ENCODE measurements around the gene SMPD2. TPM values are rescaled to one million over a fixed set of nuclear protein-coding genes. Genes with fewer than 3 reads are reported as not detected.

Gene SMPD2
- total and polyA plus RNA-seq, 2 of the 4 experiments (the other 2 are of a cell fraction) = 7.7 to 9.0 TPM

GRCh38 chr6:109477725-109478124, 37.2 kb downstream of the SMPD2 start:
- no peak overlapping the region for H3K4me2 ChIP-seq (ENCODE audit: low read depth, low read length)
- no peak overlapping the region for H3K56ac ChIP-seq (ENCODE audit: extremely low read depth, insufficient read depth, low read length)
- peaks cover 11% of the 10 kb centered on the region for H3K9me1 ChIP-seq (ENCODE audit: insufficient read depth, low read length)
- intact Hi-C loops (cut with micrococcal nuclease) = no loop called here
- dilution Hi-C loops (cut with HindIII; ENCODE audit: low sequenced_read_pairs, unreplicated experiment) = no loop called here
- H4K5ac ChIP-seq (ENCODE audit: low read depth, low read length) = no peak overlapping the region
- no peak overlapping the region for H2AFZ ChIP-seq (replicated peaks; ENCODE audit: low read length, poor library complexity)
- peaks cover 30% of the 10 kb centered on the region for H3K36me3 ChIP-seq (ENCODE audit: control insufficient read depth, insufficient read depth, low read length)
- H3K79me1 ChIP-seq (ENCODE audit: low read depth in 1 of 2, low read length in 2 of 2) = peaks cover 52 to 60% of the 10 kb centered on the region in 2 experiments
- no peak overlapping the region for H4K91ac ChIP-seq (ENCODE audit: insufficient read depth, low read depth, low read length)
- H4K20me1 ChIP-seq (ENCODE audit: insufficient read depth, low read length) = peaks cover 7% of the 10 kb centered on the region; the same call in 1 of the 2 replicates
- no peak overlapping the region for H3K14ac ChIP-seq (replicated peaks; ENCODE audit: low read depth, low read length)
- no peaks in the 10 kb centered on the region for H3K27me3 ChIP-seq (ENCODE audit: control insufficient read depth, insufficient read depth, low read length)
- no peak overlapping the region for H3K4ac ChIP-seq (ENCODE audit: low read depth, low read length)
- peak overlapping the region; percentile 56; the same call in 1 of the 2 replicates for H3K23ac ChIP-seq (ENCODE audit: low read depth, low read length)
- no peak overlapping the region for H3K4me3 ChIP-seq (ENCODE audit: insufficient read depth, low read depth, low read length)
- no peak overlapping the region for H3K18ac ChIP-seq (ENCODE audit: low read depth, low read length)
- H3K4me1 ChIP-seq (ENCODE audit: control insufficient read depth, insufficient read depth, low read length) = peaks cover 7% of the 10 kb centered on the region
- ATAC-seq (ENCODE audit: low read depth) = no peak
- H3K9ac ChIP-seq (ENCODE audit: low read depth, low read length) = no peak overlapping the region
- H2AK5ac ChIP-seq (ENCODE audit: low read depth, low read length) = no peak overlapping the region
- no peak overlapping the region for H3K27ac ChIP-seq (ENCODE audit: insufficient read depth, low read length)
- H3K9me3 ChIP-seq (ENCODE audit: control insufficient read depth, insufficient read depth, low read length) = no peaks in the 10 kb centered on the region
- no peak overlapping the region for H2BK5ac ChIP-seq (ENCODE audit: low read depth, low read length, poor library complexity, severe bottlenecking)
- no TSS peak for BruUV-seq (replicated peaks)
- no peak overlapping the region for H2BK120ac ChIP-seq (ENCODE audit: low read depth, low read length)
- no peak overlapping the region for H4K8ac ChIP-seq (ENCODE audit: low read depth in 2 of 2, low read length in 2 of 2)
- H2BK20ac ChIP-seq (ENCODE audit: low read depth, low read length) = no peak overlapping the region
- H2AK9ac ChIP-seq (replicated peaks; ENCODE audit: low read depth, low read length, poor library complexity) = no peak overlapping the region
- ChIA-PET POLR2A (ENCODE audit: unreplicated experiment) (no interaction called here), CTCF (no interaction called here)
- in situ Hi-C loops (cut with MboI; ENCODE audit: low sequenced_read_pairs) = no loop called here
- H2BK15ac ChIP-seq (ENCODE audit: low read depth, low read length) = no peak overlapping the region
- no peak for DNase-seq
- WGBS, 2 experiments (ENCODE audit: extremely low coverage in 2 of 2, insufficient read length in 1 of 2) = no CpG with 5 or more reads among the region's 2 CpGs
- TF ChIP-seq RAD21 (IDR thresholded peaks at IDR 0.05; ENCODE audit: low read length) (no peak), MAFK (IDR thresholded peaks at IDR 0.05; ENCODE audit: low read depth, low read length) (no peak), CTCF (conservative IDR thresholded peaks at IDR 0.05; ENCODE audit: low read depth, low read length) (no peak), CHD1 (IDR thresholded peaks at IDR 0.05; ENCODE audit: low read depth, low read length) (no peak), POLR2A (IDR thresholded peaks at IDR 0.05; ENCODE audit: low read depth, low read length) (no peak), RCOR1 (IDR thresholded peaks at IDR 0.05; ENCODE audit: insufficient replicate concordance, low read length) (no peak), RFX5 (IDR thresholded peaks at IDR 0.05; ENCODE audit: low read depth, low read length) (no peak), BHLHE40 (IDR thresholded peaks at IDR 0.05; ENCODE audit: low read depth, low read length) (no peak), USF2 (IDR thresholded peaks at IDR 0.05; ENCODE audit: low read depth, low read length) (no peak), SMC3 (IDR thresholded peaks at IDR 0.05; ENCODE audit: low read depth, low read length) (no peak), NFE2L2 (IDR thresholded peaks at IDR 0.05; ENCODE audit: low read depth, low read length) (no peak)
- TF ChIP-seq, protein P1, sequence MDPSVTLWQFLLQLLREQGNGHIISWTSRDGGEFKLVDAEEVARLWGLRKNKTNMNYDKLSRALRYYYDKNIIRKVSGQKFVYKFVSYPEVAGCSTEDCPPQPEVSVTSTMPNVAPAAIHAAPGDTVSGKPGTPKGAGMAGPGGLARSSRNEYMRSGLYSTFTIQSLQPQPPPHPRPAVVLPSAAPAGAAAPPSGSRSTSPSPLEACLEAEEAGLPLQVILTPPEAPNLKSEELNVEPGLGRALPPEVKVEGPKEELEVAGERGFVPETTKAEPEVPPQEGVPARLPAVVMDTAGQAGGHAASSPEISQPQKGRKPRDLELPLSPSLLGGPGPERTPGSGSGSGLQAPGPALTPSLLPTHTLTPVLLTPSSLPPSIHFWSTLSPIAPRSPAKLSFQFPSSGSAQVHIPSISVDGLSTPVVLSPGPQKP (IDR thresholded peaks at IDR 0.05; ENCODE audit: borderline replicate concordance, low read depth, low read length) = no peak

Data from IMR-90 (cell line).